Kidney (tissue), 22 donors: ENCODE data around the gene C19orf81. TPM values are rescaled to one million over a fixed set of nuclear protein-coding genes. Genes with fewer than 3 reads are reported as not detected.

Source experiments
- DNase-seq, 5 donors: peaks; one replicate each; pipeline ENCODE4 v3.0.0-alpha.2; 2013 to 2020
- FAIRE-seq: peaks from 2 replicates; lab custom pipeline; 2012; peaks lifted over from hg19 to GRCh38; lab: Jason Lieb, UNC
- H3K27ac ChIP-seq, 2 donors: one replicate each; pipeline ENCODE4 v1.7.0; 2013; ENCODE audit warnings: low read depth in 2 of 2, low read length in 2 of 2, inconsistent platforms in 1 of 2
- H3K27me3 ChIP-seq: one replicate; pipeline ENCODE4 v1.7.1; 2013; ENCODE audit warnings: low read length, inconsistent platforms; ENCODE audit not compliant: control insufficient read depth, insufficient read depth
- H3K36me3 ChIP-seq, 3 donors: one replicate each; pipeline versions ENCODE4 v1.7.0 to v1.7.1; 2013; ENCODE audit warnings: low read length in 3 of 3, control low read depth in 1 of 3, inconsistent platforms in 1 of 3; ENCODE audit not compliant: insufficient read depth in 3 of 3, control insufficient read depth in 2 of 3
- H3K4me1 ChIP-seq, 3 donors: one replicate each; pipeline versions ENCODE4 v1.7.0 to v1.7.1; 2013; ENCODE audit warnings: low read length in 3 of 3, inconsistent platforms in 1 of 3, low read depth in 1 of 3; ENCODE audit not compliant: control insufficient read depth in 2 of 3, insufficient read depth in 2 of 3
- H3K4me3 ChIP-seq, 3 donors: one replicate each; pipeline versions ENCODE4 v1.7.0 to v1.8.1; 2013; ENCODE audit warnings: low read length in 3 of 3, control low read depth in 1 of 3, inconsistent platforms in 1 of 3
- H3K9ac ChIP-seq, 3 donors: one replicate each; pipeline versions ENCODE4 v1.7.0 to v1.7.1; 2013; ENCODE audit warnings: low read length in 3 of 3, control low read depth in 1 of 3, inconsistent platforms in 1 of 3
- H3K9me3 ChIP-seq, 3 donors: one replicate each; pipeline versions ENCODE4 v1.7.0 to v1.7.1; 2013; ENCODE audit warnings: low read length in 3 of 3, control low read depth in 1 of 3, inconsistent platforms in 1 of 3; ENCODE audit not compliant: control insufficient read depth in 2 of 3, insufficient read depth in 1 of 3
- CTCF ChIP-seq: IDR thresholded peaks from 3 replicates; pipeline ENCODE4 v1.5.1; 2012; ENCODE audit warnings: mild to moderate bottlenecking, moderate library complexity, borderline replicate concordance; ENCODE audit not compliant: insufficient read depth; ENCODE audit errors: extremely low read depth
- intact Hi-C: fragments of 100-400 bp; cut with DNase I; formaldehyde crosslinking; loops from one replicate; pipeline ENCODE4 v1.11.1; 2022
- long read RNA-seq, 10 donors: library from polyadenylated mRNA in 1 of 10; unstranded in 1 of 10; transcript quantifications; one replicate each; pipeline ENCODE4 v2.0.0 and lab custom pipeline, GENCODE V29; 2021 to 2026
- polyA plus RNA-seq: library from polyadenylated mRNA; stranded (reverse); fragments of 350-450 nt; fragmentation: Illumina TruSeq; extraction: RNeasy Lipid Tissue Mini Kit (QIAGEN cat#74804); gene quantifications from one replicate; pipeline ENCODE4 v1.2.3, GENCODE V29; 2014; ENCODE audit warnings: low read depth, low replicate concordance; ENCODE audit not compliant: insufficient read depth
- total RNA-seq: library from RNA; stranded (reverse); fragmentation: NEBNext Ultra II Directional; extraction: Animal tissue kit (Norgen Biotek cat#: 25700); gene quantifications from one replicate; pipeline ENCODE4 v1.2.1, GENCODE V29; 2021
- donor health status: control.
- donor health status: control.
- donor health status: control.
- donor health status: control.
- donor health status: control.
- donor health status: DM: yes; HTN: yes; CAD: no.
- donor health status: Normal renal cell carcinoma (clear cell type).

C19orf81 gene
- total RNA-seq (3.0 TPM), polyA plus RNA-seq (1.6 TPM)
- long read RNA-seq, donor 1, partial matches to known transcripts = 6 of 6 reads
- long read RNA-seq, donor 1, other reads (novel, unspliced or antisense) = 0 of 6 reads
- long read RNA-seq, donor 2, partial matches to known transcripts = 0 of 7 reads
- long read RNA-seq, donor 2, other reads (novel, unspliced or antisense) = 7 of 7 reads
- long read RNA-seq, donor 3, partial matches to known transcripts = 0 of 8 reads
- long read RNA-seq, donor 3, other reads (novel, unspliced or antisense) = 7 of 8 reads
- long read RNA-seq, donor 4, partial matches to known transcripts = 8 of 9 reads
- long read RNA-seq, donor 4, other reads (novel, unspliced or antisense) = 0 of 9 reads
- long read RNA-seq, donor 5 = 0 reads
- long read RNA-seq, donor 6, transcript C19orf81-203 (2 exons, 477 nt) = major isoform, 8 of 27 reads
- long read RNA-seq, donor 6, partial matches to known transcripts = 11 of 27 reads
- long read RNA-seq, donor 6, other reads (novel, unspliced or antisense) = 8 of 27 reads
- long read RNA-seq, donor 7 = 0 reads
- long read RNA-seq, donor 8, partial matches to known transcripts = 0 of 10 reads
- long read RNA-seq, donor 8, other reads (novel, unspliced or antisense) = 7 of 10 reads
- long read RNA-seq, donor 9 = 0 reads
- long read RNA-seq, donor 10, partial matches to known transcripts = 13 of 21 reads
- long read RNA-seq, donor 10, other reads (novel, unspliced or antisense) = 7 of 21 reads

GRCh38 chr19:50649433-50650391, at the start of gene C19orf81:
Gene C19orf81, plus strand, starts transcription at chr19:50649445. Its CDS starts 0 bp downstream, at chr19:50649445.
- Histone ChIP-seq H3K27ac (no peak within 1 kb of the TSS), H3K9ac (no peak within 1 kb of the TSS), H3K4me1 (no peaks in the 10 kb centered on the region), H3K4me3 (no peak within 1 kb of the TSS), H3K9me3 (no peaks in the 10 kb centered on the region), H3K27me3 (no peaks in the 10 kb centered on the region), H3K36me3 (no peaks in the 10 kb centered on the region)
- peak in 2 of 5 donors; percentile 46 to 61 for DNase-seq
- FAIRE-seq = no peak
- intact Hi-C loops = no loop called here
- TF ChIP-seq CTCF = no peak

- intact Hi-C loops = no loop called here
- no peak for DNase-seq
- FAIRE-seq = no peak
- Histone ChIP-seq H3K9ac (no peak overlapping the region), H3K27me3 (peaks cover 11% of the 10 kb centered on the region), H3K4me3 (no peak overlapping the region), H3K4me1 (no peaks in the 10 kb centered on the region), H3K27ac (no peak overlapping the region), H3K9me3 (peaks cover 0 to 2% (median 0%) of the 10 kb centered on the region in 3 donors), H3K36me3 (no peaks in the 10 kb centered on the region)
- no peak for TF ChIP-seq CTCF
Measured at GRCh38 chr19:50601407-50602088, 47.7 kb upstream of the C19orf81 start.

GRCh38 chr19:50602089-50602422, 47.2 kb upstream of the C19orf81 start:
- H3K9me3 ChIP-seq = peaks cover 0 to 2% (median 0%) of the 10 kb centered on the region in 3 donors
- DNase-seq (no peak), FAIRE-seq (no peak)
- no peak overlapping the region for H3K9ac ChIP-seq
- H3K27ac ChIP-seq = no peak overlapping the region
- no peak overlapping the region for H3K4me3 ChIP-seq
- H3K27me3 ChIP-seq = peaks cover 11% of the 10 kb centered on the region
- H3K4me1 ChIP-seq = no peaks in the 10 kb centered on the region
- no peaks in the 10 kb centered on the region for H3K36me3 ChIP-seq
- TF ChIP-seq CTCF = no peak
- intact Hi-C loops = no loop called here
